Measurements from ENCODE around the gene LEFTY1. TPM values are rescaled to one million over a fixed set of nuclear protein-coding genes. Genes with fewer than 3 reads are reported as not detected.

Gene LEFTY1
- total and polyA plus RNA-seq, 3 donors from 2014 or later: 0.63 to 0.90 (median 0.87) TPM

DNA sequence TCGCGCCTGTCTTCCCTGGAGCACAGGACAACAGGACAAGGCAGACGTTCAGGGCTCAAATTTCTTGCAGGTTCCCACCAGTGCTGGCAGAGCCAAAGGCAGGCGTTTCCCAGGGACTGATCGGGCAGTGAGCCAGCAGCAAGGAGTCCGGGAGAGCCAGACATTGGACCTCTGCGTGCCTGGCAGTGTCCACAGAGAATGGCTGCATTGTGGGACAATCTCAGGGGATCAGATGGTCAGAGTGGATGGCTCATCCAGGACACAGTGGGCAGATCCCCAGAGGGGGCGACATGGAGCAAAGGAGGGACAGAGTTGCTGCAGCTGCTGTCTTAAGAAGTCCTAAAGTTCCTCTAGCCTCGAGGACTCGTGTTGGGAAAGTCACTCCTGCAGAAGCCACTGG lies 11.4 kb downstream of the LEFTY1 start:
- Histone ChIP-seq H3K4me1 (peaks cover 36% of the 10 kb centered on the region), H3K4me3 (no peak overlapping the region), H3K27me3 (no peaks in the 10 kb centered on the region), H3K36me3 (ENCODE audit: low read depth, missing control alignments) (no peaks in the 10 kb centered on the region), H3K27ac (peak overlapping the region in 1 of 2 donors; percentile 44), H3K9me3 (no peaks in the 10 kb centered on the region)
- DNase-seq: peak; percentile 87
- TF ChIP-seq POLR2A (IDR thresholded peaks at IDR 0.05): no peak
- TF ChIP-seq, protein P1, sequence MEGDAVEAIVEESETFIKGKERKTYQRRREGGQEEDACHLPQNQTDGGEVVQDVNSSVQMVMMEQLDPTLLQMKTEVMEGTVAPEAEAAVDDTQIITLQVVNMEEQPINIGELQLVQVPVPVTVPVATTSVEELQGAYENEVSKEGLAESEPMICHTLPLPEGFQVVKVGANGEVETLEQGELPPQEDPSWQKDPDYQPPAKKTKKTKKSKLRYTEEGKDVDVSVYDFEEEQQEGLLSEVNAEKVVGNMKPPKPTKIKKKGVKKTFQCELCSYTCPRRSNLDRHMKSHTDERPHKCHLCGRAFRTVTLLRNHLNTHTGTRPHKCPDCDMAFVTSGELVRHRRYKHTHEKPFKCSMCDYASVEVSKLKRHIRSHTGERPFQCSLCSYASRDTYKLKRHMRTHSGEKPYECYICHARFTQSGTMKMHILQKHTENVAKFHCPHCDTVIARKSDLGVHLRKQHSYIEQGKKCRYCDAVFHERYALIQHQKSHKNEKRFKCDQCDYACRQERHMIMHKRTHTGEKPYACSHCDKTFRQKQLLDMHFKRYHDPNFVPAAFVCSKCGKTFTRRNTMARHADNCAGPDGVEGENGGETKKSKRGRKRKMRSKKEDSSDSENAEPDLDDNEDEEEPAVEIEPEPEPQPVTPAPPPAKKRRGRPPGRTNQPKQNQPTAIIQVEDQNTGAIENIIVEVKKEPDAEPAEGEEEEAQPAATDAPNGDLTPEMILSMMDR (IDR thresholded peaks at IDR 0.05): peak in 2 of 3 experiments; percentile 27 to 37
- intact Hi-C loops (cut with DNase I; ENCODE audit: low total_unique reads): no loop called here
- WGBS, 2 donors: 39 to 53% methylated on average over 8 to 10 of the region's 10 CpGs

DNA sequence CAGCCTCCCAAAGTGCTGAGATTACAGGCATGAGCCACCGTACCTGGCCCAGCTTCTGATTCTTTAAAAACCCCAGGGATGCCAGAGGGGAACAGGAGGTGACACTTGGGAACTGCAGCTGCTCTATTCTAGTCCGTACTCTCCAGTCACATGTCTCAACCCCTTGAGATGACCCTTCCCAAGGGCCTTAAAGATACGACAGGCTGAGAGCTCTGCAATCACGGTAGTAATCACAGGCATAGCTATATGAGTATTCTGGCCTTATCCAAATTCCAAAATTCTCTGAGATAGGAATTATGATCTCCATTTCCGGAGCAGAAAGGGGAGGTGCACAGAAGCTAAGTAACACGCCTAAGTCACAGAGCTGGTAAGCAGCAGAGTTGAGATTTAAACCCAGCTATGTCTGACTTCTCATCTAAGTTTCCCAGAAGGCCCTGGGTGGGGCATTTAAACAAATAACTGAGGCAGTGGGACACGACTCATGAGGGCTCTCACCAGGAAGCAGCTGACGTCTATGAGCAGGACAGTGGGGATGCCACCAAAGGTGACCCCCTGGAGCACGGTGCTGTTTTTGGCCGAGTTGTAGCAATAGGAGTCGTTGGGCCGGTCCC lies 11.9 kb downstream of the LEFTY1 start:
- Histone ChIP-seq H3K27ac (peak overlapping the region in 1 of 2 donors; percentile 44), H3K4me3 (no peak overlapping the region), H3K4me1 (peaks cover 36% of the 10 kb centered on the region), H3K36me3 (ENCODE audit: low read depth, missing control alignments) (no peaks in the 10 kb centered on the region), H3K9me3 (no peaks in the 10 kb centered on the region), H3K27me3 (no peaks in the 10 kb centered on the region)
- DNase-seq: no peak
- intact Hi-C loops (cut with DNase I; ENCODE audit: low total_unique reads): no loop called here
- TF ChIP-seq, protein P1 (IDR thresholded peaks at IDR 0.05): no peak
- no peak for TF ChIP-seq POLR2A (IDR thresholded peaks at IDR 0.05)
- 74 to 84% methylated on average over 12 of the region's 12 CpGs for WGBS, 2 donors

DNA sequence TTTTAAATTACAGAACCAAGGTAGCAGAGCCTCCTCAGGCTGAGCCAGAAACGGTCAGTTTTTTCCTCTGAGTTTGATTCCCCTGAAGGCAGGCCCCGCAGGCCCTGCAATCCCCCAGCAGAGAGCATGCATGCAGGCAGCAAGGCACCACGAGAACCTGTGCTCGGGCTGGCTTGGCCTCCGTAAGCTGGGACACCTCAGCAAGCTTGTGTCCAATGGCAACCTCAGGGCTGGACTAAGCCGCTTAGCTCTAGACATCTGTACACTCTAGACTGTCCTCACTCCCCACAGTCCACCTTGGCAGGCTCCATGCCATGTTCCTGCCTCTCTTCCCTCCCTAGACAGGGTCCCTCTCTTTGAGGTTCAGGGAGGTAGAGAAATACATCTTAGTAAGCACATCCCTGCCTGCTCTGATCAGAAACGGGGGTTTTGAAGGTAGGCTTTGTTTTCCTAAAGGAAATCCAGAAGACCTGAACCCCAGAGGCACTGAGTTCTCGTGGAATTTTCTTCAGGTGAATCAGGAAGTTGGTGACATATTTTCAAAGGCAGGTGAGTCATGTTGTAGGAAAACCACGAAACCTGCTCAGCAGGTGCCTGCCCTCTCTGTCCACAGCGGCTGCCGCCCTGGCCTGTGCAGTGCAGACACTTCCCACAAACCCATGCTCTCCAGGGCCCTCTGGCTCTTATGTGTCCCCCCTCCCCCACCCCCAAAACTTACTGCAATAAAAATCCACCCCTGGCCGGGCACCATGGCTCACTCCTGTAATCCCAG lies 13.7 kb downstream of the LEFTY1 start:
- Histone ChIP-seq H3K27me3 (no peaks in the 10 kb centered on the region), H3K36me3 (ENCODE audit: low read depth, missing control alignments) (no peaks in the 10 kb centered on the region), H3K4me1 (peaks cover 25% of the 10 kb centered on the region), H3K27ac (no peak overlapping the region), H3K9me3 (no peaks in the 10 kb centered on the region), H3K4me3 (no peak overlapping the region)
- TF ChIP-seq, protein P1 (IDR thresholded peaks at IDR 0.05): no peak
- no peak for TF ChIP-seq POLR2A (IDR thresholded peaks at IDR 0.05)
- intact Hi-C loops (cut with DNase I; ENCODE audit: low total_unique reads): no loop called here
- no peak for DNase-seq
- WGBS, 2 donors: 96 to 97% methylated on average over 3 to 12 of the region's 12 CpGs

DNA sequence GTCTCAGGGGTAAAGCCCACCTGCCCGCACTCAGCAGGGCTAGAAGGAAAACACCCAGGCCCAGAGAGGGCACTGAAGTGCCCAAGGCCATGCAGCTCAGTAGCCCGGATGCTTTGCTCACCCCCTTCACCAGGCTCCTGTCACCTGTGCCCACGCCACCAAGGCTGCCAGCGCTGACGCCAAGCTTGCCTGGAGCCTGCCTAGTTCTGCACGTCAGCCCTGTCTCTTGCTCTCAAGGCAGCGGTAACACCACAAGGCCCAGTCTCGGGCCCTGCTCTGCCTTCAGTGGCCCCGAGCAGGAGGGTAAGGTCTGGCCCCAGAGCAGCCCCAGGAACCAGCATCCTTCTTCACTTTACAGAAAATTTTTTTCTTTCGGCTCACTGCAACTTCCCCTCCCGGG lies 14.5 kb downstream of the LEFTY1 start:
- TF ChIP-seq POLR2A (IDR thresholded peaks at IDR 0.05): no peak
- TF ChIP-seq, protein P1 (IDR thresholded peaks at IDR 0.05): no peak
- H3K9me3 ChIP-seq: no peaks in the 10 kb centered on the region
- intact Hi-C loops (cut with DNase I; ENCODE audit: low total_unique reads): no loop called here
- no peaks in the 10 kb centered on the region for H3K27me3 ChIP-seq
- 93% methylated on average over 11 of the region's 11 CpGs for WGBS, 2 donors
- peaks cover 17% of the 10 kb centered on the region for H3K4me1 ChIP-seq
- H3K4me3 ChIP-seq: no peak overlapping the region
- DNase-seq: no peak
- no peaks in the 10 kb centered on the region for H3K36me3 ChIP-seq (ENCODE audit: low read depth, missing control alignments)
- no peak overlapping the region for H3K27ac ChIP-seq
